ENCODE measurements around the gene SLC5A11.
"Not testable (repeated sequence)": the region's sequence is repeated elsewhere in the genome, so short reads cannot be mapped to it uniquely, and the experiment has no call there.

DNA sequence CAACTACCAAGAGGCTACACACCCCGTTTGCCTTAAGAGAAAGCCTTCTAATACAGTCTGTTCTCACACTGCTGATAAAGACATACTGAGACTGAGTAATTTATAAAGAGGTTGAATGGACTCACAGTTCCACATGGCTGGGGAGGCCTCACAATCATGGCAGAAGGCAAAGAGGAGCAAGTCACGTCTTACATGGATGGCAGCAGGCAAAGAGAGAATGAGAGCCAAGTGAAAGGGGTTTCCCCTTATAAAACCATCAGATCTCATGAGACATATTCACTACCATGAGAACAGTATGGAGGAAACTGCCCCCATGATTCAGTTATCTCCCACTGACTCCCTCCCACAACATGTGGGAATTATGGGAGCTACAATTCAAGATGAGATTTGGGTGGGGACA lies 51.8 kb downstream of the SLC5A11 start:
- not testable (repeated sequence) for TF ChIP-seq TAF1 (conservative IDR thresholded peaks at IDR 0.05)
- TF ChIP-seq, protein P1, sequence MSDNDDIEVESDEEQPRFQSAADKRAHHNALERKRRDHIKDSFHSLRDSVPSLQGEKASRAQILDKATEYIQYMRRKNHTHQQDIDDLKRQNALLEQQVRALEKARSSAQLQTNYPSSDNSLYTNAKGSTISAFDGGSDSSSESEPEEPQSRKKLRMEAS (IDR thresholded peaks at IDR 0.05) = not testable (repeated sequence)
- TF ChIP-seq, protein P2, sequence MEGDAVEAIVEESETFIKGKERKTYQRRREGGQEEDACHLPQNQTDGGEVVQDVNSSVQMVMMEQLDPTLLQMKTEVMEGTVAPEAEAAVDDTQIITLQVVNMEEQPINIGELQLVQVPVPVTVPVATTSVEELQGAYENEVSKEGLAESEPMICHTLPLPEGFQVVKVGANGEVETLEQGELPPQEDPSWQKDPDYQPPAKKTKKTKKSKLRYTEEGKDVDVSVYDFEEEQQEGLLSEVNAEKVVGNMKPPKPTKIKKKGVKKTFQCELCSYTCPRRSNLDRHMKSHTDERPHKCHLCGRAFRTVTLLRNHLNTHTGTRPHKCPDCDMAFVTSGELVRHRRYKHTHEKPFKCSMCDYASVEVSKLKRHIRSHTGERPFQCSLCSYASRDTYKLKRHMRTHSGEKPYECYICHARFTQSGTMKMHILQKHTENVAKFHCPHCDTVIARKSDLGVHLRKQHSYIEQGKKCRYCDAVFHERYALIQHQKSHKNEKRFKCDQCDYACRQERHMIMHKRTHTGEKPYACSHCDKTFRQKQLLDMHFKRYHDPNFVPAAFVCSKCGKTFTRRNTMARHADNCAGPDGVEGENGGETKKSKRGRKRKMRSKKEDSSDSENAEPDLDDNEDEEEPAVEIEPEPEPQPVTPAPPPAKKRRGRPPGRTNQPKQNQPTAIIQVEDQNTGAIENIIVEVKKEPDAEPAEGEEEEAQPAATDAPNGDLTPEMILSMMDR (IDR thresholded peaks at IDR 0.05; ENCODE audit: low read depth, low read length, missing input control) = not testable (repeated sequence)

Data from liver (tissue), 3 donors.